Esophagus muscularis mucosa (tissue), 4 donors: Measurements from ENCODE around the gene CAAP1. TPM values are rescaled to one million over a fixed set of nuclear protein-coding genes. Genes with fewer than 3 reads are reported as not detected.

ENCODE experiments used
- small RNA-seq, 3 donors: library from RNA; depleted of rRNA; stranded (forward); fragments of <200 nt; gene quantifications; one replicate each; pipeline ENCODE3, GENCODE V24; 2016
- total RNA-seq, 4 donors: library from RNA; depleted of rRNA; stranded (reverse); fragments of >200 nt; gene quantifications; one replicate each; pipeline versions ENCODE4 v1.1.0 to v1.2.1, GENCODE V29; 2016

The CAAP1 gene
- total RNA-seq, 4 donors from 2014 or later = 15.3 to 18.7 (median 16.2) TPM

Small RNA genes within 50 kb of the gene (small RNA-seq; reads per million reads assigned to genes)
- gene RF00322 (0 reads per million in 3 donors), gene RN7SL100P (0 reads per million in 3 donors)

Other genes with a start within 250 kb of the CAAP1 start
- gene PLAA, start 54.4 kb upstream of the CAAP1 start, total RNA-seq = 10 to 100 TPM; 22.4 to 32.3 (median 28.0) TPM
- 10 to 100 TPM; 12.3 to 16.6 (median 14.2) TPM for gene IFT74, start 63.6 kb upstream of the CAAP1 start, total RNA-seq
- not detected for gene LRRC19, start 112.9 kb upstream of the CAAP1 start, total RNA-seq
- gene TEK, start 216.4 kb upstream of the CAAP1 start, total RNA-seq = 10 to 100 TPM in 3 of 4 donors, 1 to 10 TPM in 1; 7.5 to 17.4 (median 15.5) TPM